Adipose tissue (tissue), 3 donors: Measurements from ENCODE around the gene NF1. TPM values are rescaled to one million over a fixed set of nuclear protein-coding genes. Genes with fewer than 3 reads are reported as not detected.

Experiments
- H3K27ac ChIP-seq: one replicate; pipeline ENCODE4 v1.5.1; 2013; ENCODE audit warnings: low read depth, low read length
- WGBS, 3 donors: extraction: QIAGEN DNeasy Blood & Tissue Kit; methylation state at CpG; one replicate each; pipeline ENCODE4 v1.1.7; 2013; 5-methylcytosine and 5-hydroxymethylcytosine counted together
- polyA plus RNA-seq, 3 donors: library from polyadenylated mRNA; stranded (reverse); fragments of 200-250 nt; gene quantifications; one replicate each; pipeline ENCODE4 v1.2.3, GENCODE V29; 2013
- donor health status: healthy with polysubstance abuse.
- donor health status: Bipolar disorder and iron deficiency.
- donor health status: healthy.

Gene NF1
- polyA plus RNA-seq, 3 donors, result 5.6 to 9.1 (median 7.9) TPM

DNA sequence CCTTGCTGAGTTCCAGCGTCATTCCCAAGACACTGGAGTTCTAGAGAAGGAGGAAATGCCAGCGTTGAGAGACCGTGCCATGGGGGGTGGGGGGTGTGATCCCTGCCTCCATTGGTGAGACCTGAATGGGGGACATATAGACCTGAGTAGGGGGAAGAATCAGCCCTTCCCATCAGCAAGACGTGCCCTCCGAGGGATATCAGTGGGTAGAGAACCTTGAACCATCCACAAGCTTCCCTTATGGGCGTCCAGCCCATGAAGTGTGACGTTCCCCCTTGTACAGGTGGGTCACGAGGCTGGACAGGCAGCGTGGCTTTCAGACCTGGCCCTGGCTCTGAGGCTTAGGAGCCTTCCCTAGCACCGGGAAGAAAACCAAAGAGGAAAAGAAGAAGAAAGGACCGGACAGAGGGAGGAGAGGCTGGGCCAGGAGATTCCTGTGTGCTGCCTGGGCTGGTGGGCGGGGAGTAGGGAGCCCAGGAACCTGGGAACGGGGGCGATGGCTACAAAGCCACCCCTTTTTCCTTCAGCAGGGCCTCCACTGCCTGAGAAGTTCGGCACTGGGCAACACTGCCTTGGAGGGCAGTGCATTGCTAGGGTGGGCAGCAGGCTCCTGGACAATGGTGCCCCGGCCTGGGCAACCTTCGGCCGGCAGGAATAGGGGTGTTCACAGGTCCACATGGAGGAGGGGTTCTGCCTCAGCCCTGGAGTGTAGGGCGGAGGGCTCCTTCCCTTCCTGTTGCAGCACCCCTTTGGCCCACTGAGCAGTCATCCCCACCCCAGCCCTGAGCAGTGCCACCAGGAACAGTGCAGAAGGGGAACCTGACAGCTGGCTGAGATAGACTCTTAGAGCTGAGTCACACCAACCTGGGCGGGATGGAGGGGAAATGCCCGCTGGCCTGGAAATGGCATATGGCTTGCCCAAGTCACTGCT lies 303.9 kb downstream of the NF1 start:
- H3K27ac ChIP-seq, result no peak overlapping the region
- 75 to 79% (median 78%) methylated on average over 20 to 21 of the region's 21 CpGs for WGBS, 3 donors

DNA sequence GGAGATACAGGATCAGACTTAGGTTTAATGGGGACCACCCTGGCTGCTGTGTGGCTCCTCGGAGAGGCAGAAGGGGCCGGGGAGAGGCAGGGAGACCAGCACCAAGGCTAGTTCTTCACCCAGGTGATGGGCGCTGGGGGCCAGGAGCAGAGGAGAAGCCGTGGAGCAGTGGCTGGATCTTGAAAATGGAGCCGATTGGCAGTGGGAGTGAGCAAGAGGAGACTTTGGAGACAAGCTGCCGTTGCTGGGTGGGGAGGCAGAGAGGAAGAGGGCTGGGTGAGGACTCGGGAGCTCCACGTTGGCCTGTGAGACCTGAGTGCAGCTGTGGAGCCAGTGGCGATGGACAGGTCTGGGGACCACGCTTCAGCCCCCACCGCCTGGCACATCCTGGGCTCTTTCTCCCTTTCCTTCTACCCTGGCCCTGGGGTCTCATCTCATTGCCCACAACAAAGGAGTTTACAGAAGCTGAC lies 305.7 kb downstream of the NF1 start:
- H3K27ac ChIP-seq, result no peak overlapping the region
- 52 to 69% (median 65%) methylated on average over 10 to 11 of the region's 11 CpGs for WGBS, 3 donors

DNA sequence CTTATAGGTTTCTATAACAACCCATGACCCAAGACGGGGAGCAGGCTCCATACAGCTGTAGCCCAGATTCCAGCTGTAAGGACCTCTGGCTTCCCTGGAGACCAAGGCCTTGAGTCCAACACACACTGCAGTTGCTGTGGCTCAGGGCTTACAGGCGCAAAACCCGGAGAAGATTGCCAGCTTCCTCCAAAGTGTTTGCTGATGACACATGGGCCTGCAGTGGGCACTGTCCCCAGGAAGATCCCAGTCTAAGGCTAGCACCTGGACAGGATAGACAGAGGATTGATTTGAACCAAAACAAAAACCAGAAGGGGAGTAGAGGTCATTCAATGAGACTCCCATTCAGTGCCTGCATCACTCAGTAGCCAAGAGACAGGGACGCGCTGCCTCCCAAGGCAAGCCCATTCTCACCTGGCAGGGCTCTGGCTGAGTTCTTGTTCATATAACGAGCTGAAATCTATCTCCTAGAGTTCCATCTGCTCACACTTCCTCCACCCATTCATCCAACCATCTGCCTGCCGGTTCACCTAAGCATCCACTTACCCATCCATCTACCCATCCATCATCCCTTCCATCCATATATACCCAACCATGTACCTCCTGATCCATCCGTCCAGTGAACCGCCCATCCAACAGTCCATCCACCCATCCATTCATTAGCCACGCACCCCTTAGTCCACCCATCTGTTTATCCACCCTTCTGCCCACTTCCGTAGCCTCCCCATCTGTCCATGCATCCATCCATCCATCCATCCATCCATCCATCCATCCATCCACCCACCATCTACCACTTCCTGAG lies 306.9 kb downstream of the NF1 start:
- 86 to 91% (median 89%) methylated on average over 11 of the region's 11 CpGs for WGBS, 3 donors
- H3K27ac ChIP-seq, result no peak overlapping the region

DNA sequence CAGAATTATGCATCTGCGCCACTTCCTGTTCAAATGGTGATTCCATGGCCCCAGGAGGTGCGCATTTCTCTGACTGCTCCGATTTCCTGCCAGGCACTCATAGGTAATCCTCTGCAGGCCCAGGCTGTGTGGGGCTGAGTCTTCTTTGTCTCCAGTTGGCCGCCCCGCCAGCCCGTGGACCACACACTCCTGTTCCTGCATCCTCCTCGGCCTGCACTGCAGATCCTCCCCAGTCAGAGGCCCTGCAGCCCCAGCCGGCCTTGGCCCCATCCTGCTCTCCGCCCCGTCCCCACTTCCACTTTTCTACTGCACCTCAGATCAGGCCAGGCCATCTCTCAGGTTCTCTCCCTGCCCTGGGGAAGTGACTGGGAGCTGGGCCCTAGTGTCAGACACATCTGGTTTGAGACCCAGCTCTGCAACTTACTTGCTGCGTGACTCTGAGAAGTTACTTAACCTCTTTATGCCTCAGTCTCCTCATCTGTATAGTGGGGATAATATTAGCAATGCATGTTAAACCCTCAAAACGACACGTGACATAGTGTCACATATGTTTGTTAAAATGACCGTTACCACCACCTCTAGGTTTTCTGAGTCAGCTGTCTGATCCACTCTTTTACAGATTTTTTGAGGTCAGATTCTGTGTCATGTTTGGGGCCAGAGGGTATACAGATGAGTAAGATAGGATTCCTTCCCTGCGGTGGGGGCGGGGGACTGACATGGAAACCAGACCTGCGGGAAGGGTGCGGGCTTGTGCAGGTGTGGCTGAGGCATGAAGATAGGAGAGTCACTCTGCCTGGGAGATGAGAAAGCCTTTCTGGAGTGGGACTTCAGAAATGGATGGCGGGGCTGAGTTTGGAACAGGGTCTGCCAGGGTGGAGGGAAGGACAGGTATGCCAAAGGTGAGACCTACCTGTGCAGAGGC lies 309.5 kb downstream of the NF1 start:
- 73 to 85% (median 78%) methylated on average over 19 of the region's 19 CpGs for WGBS, 3 donors
- no peak overlapping the region for H3K27ac ChIP-seq

DNA sequence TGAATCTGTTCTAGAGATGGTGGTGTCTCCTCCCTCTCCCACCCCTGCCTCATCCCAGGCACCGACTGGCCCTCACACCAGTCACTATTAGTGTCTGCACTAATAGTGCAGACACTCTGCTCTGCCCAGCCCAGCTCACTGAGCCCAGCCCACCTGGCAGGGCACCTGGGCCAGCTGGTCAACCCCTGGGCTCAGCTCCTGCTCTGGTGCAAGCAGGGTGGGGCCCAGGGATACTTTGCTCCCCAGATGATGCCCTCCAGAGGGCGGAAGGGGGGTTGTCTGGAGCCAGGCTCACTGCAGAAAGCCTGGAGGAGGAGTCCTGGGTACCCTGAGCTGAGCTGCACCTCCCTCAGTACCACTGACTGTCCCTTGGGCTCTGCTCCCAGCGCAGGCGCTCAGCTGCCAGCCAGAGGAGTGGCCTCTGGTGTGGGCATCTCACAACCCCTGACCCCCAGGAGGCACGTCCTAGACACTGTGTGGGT lies 311.2 kb downstream of the NF1 start:
- 75 to 80% (median 77%) methylated on average over 5 of the region's 5 CpGs for WGBS, 3 donors

DNA sequence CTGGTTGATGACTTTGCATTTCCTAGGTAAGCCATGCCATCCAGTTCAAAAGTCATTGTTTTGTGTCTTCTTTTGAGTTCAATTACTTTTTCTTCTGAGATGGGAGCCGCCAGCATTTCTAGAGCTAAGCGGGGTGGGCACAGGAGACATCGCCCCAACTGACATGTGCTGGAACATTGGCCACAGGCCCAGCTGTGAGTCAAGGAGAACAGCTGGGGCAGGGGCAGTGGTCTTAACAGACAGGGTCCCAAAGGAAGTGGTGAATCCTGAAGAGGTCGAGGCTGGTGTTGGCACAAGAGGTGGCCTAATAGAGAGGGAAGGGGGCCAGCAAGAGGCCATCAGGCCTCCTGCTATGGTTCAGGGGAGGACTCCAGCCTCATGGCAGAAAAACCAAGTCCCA lies 313.8 kb downstream of the NF1 start:
- no peak overlapping the region for H3K27ac ChIP-seq
- 82 to 89% (median 82%) methylated on average over 4 of the region's 4 CpGs for WGBS, 3 donors

More for the DNA sequence above, 311.2 kb downstream of the NF1 start:
- no peak overlapping the region for H3K27ac ChIP-seq

DNA sequence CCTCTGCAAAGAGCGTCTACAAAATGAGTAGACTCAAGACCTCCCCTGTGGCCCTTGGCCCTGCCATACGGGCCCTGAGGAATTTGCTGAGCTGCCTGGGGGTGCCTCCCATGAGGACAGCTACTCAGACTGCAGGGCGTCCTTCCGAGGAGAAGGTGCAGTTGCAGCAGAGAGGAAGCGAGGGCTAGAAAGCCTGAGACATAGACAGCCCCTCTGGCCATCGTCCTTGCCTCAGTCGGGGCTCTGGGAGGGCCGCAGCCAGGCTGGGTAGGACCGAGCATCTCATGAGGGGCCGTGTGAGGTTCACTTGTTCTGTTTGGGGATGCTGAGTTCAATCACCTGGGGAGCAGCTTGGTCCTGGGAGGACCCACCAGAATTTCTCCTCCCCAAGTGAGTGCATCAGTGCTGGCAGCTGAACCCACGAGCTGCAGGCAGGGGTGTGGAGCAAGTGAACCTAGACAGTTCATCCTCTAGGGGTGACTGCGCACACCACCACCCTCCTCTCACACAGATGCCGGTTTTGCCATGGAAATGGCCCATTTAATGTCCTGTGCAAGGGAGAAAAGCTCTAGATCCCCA lies 317.0 kb downstream of the NF1 start:
- 79 to 85% (median 85%) methylated on average over 13 of the region's 13 CpGs for WGBS, 3 donors
- H3K27ac ChIP-seq, result no peak overlapping the region

DNA sequence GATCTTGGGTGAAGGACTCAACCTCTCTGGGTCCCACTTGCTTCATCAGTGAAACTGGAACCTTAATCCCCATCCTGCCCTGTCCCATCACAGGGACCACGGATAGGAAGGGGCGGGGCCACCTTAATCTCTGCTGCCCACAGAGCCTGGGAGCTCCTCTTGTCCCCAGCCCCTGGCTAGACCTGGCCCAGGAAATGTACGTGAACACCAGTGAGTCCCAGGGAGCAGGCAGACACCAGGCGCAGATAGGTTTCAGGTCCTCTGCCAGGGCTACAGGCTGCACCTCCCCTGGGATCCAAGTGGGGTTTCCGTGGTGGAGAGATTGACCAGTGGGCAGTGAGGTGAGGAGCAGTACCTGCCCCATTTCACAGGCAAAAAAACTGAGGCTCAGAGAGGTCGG lies 317.7 kb downstream of the NF1 start:
- 67 to 80% (median 73%) methylated on average over 6 of the region's 6 CpGs for WGBS, 3 donors

DNA sequence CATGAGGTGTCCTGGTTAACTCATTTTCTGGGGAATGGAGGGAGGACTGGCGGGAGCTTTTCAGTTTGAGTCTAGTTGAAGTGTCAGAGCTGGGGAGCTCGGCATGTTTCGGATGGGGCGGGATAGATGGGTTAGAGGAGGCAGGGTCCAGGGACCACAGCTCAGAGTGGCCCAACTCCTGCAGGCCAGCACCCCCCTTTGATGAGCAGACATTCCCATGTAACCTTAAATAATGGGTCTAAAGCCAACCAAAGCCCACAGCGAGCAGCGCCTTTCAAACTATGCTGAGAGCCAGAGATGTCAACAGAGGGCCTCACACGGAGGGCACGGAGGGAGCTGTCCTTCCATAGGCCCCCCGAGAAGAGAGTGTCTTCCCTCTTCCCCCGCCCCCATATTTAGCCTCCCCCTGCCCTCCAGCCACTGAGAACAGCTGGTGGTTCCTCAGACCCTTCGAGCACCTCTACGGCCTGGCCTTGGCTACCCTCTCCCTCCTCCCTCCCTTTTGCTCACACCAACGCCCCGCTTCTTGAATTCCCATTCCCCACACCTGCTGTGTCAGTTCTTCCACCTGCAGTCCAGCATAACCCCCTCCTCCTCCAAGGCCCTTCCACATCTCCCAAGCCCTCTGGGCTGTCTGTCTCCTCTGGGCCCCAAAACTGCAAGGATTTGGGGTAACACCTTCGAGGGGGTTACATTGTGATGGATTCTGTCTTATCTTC lies 318.5 kb downstream of the NF1 start:
- H3K27ac ChIP-seq, result no peak overlapping the region
- 74 to 77% (median 75%) methylated on average over 13 to 15 of the region's 15 CpGs for WGBS, 3 donors

More for the DNA sequence above, 317.7 kb downstream of the NF1 start:
- H3K27ac ChIP-seq, result no peak overlapping the region

DNA sequence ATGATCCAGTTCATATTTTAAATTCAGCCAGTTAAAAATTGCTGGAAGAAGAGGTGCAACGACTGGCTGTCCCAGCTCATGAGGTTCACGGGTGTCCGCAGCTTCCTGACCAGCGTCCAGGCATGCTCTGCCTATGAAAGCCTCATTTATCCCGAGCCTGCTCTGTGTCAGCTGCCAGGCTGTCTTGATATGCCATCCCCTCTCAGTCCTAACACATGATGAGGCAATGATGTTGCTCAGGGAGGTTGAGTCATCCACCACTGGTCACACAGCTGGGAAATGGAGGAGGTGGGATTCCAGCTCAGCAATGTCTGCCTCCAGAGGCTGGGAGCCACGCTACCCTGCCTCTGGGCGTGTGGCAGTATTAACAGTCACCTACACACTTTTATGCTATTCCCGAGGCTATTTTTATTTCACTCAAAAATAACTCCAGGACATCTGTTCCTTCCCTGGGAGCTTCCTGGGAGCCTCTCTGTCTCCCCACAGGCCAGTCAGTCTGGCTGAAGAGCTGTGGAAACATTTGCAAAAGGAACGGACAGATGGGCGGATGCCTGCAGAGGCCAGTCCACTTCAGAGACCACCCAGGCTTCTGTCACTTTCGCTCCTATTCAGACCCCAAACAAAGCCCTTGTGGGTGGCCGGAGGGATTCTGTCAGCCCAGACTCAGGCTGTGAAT lies 319.2 kb downstream of the NF1 start:
- H3K27ac ChIP-seq, result no peak overlapping the region
- 49 to 62% (median 55%) methylated on average over 12 of the region's 12 CpGs for WGBS, 3 donors

DNA sequence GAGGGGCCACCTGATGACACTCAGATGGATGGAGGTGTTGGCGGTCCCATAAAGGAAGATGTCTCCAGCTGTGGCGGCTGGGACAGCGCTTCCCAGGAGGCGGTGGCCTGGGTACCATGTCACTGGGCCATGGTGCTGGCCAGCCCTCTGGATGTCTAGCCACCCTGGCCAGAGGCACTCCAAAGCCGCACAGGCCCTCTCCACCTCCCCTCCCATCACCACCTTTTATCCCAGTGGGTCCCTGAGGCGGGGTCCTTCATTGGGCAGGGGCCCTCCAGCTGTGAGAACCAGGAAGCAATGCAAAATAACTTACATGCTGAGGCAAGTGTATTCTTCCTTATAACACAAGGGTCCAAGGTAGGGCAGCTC lies 319.8 kb downstream of the NF1 start:
- WGBS, 3 donors, result 78 to 83% (median 80%) methylated on average over 6 of the region's 6 CpGs
- no peak overlapping the region for H3K27ac ChIP-seq

DNA sequence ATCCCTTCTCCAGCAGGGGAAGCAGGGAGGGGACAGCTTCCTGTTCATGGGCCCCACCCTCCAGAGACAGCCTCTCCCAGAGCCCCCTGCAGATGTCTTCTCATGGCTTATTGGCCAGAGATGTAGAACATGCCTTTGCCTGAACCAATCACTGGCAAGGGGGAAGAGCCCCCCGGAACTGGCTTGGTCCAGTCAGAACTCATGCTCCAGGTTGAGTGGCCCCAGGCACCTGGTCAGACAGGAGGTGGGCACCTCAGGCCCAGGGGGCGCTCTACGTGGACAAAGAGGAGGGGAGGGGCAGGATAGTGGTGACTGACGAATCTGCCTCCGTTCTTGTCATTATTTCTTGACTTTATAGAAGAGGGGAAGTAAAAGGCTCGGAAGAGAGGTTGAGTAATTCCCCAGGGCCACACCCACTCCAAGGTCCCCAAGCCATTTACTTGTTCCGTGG lies 320.3 kb downstream of the NF1 start:
- 41 to 63% (median 49%) methylated on average over 5 to 7 of the region's 7 CpGs for WGBS, 3 donors
- no peak overlapping the region for H3K27ac ChIP-seq

DNA sequence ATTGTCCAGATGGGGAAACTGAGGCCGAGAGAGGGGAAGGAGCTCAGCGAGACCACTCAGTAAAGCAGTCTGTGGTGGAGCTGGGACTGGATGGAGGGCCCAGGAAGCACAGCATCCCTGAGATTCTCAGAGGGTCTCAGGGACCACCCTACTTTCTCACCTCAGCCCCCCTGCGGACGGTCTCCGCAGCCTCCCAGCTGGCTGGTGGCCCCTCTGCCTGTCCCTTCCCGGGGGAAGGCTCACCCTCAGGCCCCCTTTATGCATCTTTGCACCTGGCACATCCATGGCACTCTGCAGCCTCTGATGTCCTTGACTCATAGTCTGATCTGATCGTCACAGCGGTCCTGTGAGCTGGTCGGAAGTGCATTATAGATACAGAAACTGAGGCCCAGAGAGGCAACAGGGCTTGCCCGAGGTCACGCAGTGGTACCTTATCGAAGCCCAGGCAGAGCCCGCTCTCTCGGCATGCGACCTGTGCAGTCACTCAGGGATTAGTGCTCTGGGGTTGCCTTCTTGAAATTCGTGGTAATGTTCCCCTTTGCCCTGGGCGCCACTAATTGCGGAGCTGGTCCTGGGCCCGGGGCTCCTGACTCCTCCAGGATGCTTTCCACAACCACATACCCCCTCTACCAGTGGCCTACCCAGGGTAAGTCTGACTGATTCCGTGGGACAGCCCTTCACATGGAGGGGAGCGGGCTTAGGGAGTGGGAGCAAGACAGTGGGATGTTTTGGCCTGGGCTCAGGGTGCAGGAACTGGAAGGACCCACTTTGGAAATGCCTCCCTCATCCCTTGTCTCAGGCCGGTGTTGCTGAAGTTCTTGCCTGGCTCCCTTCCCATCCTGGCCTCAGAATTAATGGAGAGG lies 321.1 kb downstream of the NF1 start:
- no peak overlapping the region for H3K27ac ChIP-seq
- 82 to 84% (median 83%) methylated on average over 22 of the region's 22 CpGs for WGBS, 3 donors

DNA sequence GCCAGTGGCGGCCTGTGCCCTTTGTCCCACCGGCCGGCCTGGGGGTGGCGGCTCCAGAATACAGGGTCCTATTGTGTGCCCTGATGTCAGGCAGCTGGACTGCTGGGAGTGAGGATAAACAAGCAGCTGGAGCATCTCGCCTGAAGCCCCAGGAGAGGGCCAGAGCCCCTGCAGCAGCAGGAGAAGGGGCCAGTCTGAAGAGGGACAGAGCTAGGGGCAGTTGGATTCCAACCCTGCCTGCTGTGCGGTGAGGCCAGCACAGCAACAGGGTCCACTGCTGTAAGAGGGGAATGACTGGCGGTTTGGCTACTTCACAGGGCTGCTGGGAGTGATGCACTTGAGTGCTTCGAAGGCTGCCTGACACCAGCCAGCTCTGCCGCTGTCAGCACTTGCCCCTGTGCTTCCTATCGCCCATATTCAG lies 321.7 kb downstream of the NF1 start:
- WGBS, 3 donors, result 55 to 75% (median 70%) methylated on average over 10 of the region's 10 CpGs
- no peak overlapping the region for H3K27ac ChIP-seq

DNA sequence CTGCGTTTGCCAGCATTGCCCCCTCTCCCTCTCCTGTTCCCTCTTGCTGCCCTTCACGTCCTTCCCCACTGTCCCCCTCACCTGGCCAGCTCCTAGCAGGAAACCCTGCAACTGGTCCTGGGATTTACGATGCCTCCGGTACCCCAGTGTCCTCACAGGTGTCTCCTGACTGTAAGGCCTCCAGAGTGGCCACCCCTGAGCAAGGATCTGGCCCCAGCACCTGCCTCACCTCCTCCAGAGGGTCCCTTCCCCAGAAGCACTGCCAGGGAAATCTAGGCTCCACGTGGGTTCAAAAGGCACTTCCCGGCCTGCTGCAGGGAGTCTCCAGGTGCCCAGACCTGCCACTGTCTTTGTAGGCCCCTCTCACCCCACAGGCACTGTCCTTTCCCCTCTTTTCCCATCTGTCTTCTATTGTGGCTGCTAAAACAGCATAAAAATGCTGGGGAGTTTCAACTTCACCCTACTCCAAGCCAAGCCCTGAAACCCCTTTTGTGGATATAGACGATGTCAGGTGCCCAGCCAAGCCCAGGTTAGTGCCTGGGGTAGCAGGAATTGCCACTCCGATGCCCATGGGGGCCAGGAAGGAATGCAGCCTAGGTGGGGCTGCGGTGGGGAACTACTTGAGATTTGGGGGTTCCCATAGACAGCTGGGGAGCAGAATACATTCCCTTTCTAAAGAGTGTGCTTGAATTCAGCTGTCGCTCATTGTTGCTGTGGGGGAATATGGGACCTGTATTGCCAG lies 322.4 kb downstream of the NF1 start:
- no peak overlapping the region for H3K27ac ChIP-seq
- 86 to 90% (median 89%) methylated on average over 10 of the region's 10 CpGs for WGBS, 3 donors
